HG03135 (cell line): ENCODE data around the gene FRAS1.
"Not testable (repeated sequence)": the region's sequence is repeated elsewhere in the genome, so short reads cannot be mapped to it uniquely, and the experiment has no call there.

Experiments
- ATAC-seq: cut with Tn5 transposase; IDR thresholded peaks from one replicate; pipeline ENCODE4 v1.9.1; 2021; ENCODE audit warnings: mild to moderate bottlenecking, moderate library complexity; ENCODE audit not compliant: unreplicated experiment

Gene FRAS1

DNA sequence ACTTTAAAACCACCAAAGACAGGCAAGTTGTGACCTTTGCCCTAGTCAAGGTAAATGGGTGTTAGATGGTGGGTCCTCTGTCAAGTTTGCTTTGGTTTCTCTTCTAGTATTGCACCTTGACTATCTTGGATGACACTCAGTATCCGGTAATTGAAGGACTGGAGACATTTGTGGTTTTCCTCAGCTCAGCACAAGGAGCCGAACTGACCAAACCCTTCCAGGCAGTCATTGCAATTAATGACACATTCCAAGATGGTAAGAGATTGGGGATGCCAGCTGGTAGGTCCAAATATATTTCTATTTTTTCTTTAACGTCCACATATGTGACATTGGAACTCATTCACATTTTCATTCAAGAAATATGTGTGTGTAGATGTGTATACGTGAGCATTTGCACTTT is 425.2 kb downstream of the FRAS1 start:
- no peak for ATAC-seq

DNA sequence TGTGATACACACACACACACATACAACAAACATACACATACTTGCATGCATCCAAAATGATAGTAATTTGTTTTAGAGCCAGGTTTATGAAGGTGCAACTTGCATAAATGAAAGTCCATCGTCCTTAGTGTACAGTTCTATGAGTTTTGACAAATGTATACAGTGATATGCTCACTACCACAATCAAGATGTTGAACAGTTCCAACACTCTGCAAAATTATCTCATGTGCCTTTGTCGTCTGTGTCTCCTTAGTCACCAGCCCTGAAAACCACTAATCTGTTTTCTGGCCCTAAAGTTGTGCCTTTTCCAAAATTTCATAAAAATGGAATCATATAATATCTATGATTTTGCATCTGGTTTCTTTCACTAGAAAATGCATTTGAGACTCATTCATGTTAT is 426.7 kb downstream of the FRAS1 start:
- no peak for ATAC-seq

DNA sequence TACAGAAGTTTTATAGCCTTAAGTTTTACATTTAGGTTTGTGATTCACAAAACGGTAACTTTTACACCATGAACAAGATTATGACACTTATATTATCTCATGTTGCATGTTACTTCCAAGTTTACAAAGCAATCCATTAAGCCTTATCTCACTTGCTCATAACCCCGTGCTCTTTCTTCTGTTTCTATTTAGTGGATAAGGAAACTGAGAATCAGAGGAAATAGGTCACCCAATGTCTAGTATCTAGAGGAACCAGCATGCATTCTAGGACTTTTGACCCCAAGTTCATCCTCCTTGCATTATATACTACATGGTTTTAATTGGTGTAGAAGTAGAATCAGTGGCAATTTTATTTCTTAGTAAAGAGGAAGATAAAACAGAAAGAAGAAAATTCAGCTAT is 427.5 kb downstream of the FRAS1 start:
- ATAC-seq: no peak

DNA sequence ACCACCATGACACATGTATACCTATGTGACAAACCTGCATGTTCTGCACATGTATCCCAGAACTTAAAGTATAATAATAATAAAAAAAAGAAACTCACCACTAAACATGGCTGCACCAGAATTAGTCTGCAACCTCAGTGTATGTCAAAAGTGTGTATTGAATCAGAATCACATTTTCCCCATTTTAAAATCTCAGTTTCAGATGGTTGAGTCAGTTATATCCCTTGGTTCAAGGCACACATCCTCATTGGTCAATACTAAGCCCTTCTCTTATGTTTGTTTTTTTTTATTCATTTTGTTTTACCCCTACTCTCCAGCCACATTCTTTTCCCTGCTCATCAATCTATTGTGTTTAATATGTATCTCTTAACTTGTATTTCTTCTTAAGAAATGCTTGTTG is 436.6 kb downstream of the FRAS1 start:
- no peak for ATAC-seq

DNA sequence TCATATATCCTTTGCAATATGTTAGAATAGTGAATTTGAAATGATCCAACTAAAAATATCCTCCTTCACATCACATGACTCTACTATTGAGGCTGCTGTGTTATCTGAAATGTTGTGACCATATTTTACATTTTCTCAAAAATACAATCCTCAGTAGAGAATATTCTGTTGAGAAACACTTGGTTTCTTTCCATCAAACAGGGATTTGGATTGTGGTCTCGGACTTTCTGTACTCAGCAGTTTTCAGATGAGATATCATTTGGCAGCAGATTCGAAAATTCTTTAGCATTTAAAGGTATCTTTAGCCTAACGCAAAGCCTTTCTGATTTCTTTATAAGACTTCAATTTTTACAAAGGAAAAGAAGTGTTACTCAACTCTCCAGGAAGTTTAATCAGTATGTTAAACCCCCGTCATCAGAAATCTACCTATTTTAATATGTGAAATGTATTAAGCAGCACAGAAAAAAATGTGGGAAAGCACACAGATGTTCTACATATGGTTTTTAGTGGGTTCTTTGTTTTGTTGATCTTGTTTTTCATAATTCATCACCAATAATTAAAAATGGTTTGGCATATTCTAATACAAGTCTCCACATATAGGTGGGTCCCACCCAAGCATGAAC is 439.0 kb downstream of the FRAS1 start:
- ATAC-seq: no peak

DNA sequence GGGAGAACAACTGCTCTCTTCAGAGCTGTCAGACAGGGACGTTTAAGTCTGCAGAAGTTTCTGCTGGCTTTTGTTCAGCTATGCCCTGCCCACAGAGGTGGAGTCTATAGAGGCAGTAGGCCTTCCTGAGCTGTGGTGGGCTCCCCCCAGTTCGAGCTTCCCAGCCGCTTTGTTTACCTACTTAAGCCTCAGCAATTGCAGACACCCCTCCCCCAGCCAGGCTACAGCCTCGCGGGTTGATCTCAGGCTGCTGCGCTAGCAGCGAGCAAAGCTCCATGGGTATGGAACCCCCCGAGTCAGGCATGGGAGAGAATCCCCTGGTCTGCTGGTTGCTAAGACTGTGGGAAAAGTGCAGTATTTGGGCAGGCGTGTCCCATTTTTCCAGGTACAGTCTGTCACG is 449.1 kb downstream of the FRAS1 start:
- ATAC-seq: not testable (repeated sequence)

DNA sequence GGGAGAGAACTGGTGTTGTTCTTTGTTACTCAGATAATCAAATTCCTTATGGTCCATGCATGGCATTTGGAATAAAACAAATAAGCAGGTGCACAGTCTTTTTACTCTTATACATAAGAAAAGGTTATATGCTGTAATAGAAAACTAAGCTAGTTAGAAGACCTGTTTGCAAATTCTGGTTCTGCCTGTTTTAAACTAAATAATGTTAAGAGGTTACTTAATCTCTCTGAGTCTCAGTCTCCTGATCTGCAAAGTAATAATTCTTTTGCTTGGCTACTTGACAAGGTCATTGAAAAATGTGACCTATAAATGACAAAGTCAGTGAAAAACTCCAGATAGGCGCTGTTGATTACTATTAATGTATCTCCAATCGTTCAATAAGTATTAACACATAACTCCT is 451.9 kb downstream of the FRAS1 start:
- no peak for ATAC-seq

DNA sequence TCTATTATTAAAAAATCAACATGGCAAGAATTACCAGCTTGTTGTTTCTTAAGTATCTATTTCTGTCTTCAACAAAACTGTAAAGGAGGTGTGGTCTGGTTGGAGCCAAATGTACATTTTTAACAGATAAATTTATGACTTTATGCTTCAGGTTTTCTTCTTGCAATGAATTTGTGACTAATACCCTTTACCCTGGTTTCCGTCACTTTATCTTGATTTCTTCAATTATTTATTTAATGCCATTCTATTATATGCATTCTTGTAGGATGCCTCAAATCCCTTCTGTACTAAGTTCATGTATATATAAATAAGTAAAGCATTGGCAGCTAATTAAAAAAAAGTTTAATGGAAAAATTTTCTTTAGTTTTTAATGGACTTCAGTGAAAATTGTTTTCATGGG is 453.0 kb downstream of the FRAS1 start:
- no peak for ATAC-seq

DNA sequence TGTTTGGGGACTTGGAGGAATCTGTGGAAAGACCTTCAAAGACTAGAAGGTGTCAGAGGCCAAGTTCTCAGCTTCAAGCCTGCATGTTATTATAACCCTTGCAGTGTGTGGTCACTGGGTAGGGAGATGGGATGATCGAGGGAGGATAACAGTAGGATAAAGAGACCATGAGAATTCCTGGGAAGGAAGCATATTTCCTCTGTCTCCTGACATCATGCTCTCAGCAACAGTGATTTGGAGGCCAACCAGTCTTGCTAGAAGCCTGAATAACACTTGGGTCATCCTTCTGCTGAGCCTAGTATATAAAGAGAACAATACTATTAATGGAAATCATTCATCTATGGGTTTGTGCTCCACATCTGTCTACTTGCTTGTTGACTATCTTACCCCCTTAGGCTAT is 453.6 kb downstream of the FRAS1 start:
- no peak for ATAC-seq

DNA sequence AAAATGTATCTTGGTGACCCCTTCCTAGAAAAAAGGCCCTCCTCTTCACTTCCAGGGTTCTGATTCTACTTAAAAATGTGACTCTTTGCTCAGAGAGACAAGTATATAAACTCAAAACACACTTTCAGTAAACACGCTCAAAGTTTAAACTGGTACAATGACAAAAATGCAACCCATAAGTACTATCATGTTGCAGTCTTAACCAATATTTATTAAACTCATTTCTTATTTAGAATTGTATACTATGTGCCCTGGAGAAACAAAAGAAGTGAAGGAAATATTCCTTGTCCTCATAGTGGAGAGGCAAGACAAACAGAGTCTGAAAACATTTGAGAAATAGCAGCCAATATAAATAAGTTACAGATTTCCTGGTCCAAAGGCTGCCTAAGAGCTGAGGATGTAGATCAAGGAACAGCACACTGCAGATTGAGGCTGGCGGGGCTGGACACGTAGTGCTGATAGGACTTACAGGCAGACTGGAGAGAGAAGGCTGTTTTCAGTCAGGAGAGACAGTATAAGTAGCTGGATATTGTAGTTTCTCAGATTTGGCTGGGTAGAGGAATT is 455.3 kb downstream of the FRAS1 start:
- ATAC-seq: no peak

DNA sequence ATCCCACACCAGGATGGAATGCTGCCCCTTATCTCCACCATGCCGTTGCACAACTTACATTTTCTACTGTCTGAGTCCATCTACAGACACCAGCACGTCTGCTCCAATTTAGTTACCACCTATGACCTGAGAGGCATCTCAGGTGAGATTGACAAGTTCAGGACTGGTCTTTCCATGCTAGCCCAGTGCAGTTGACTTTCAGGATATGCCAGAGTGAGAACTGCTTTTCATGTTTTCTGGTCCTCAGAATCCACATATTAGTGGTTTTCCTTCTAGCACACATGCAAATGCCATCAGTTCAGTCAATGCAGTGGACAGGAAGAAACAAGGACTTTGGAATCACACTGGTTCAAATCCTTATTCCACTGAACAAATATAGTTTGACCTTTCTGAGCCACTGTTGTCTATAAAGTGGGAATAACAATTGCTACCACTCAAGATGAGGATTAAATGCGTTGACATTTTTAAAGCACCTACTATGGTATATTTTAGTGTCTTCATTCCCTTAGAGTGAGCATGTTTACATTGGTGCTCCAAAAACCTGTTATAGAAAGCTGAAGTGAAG is 456.4 kb downstream of the FRAS1 start:
- no peak for ATAC-seq

DNA sequence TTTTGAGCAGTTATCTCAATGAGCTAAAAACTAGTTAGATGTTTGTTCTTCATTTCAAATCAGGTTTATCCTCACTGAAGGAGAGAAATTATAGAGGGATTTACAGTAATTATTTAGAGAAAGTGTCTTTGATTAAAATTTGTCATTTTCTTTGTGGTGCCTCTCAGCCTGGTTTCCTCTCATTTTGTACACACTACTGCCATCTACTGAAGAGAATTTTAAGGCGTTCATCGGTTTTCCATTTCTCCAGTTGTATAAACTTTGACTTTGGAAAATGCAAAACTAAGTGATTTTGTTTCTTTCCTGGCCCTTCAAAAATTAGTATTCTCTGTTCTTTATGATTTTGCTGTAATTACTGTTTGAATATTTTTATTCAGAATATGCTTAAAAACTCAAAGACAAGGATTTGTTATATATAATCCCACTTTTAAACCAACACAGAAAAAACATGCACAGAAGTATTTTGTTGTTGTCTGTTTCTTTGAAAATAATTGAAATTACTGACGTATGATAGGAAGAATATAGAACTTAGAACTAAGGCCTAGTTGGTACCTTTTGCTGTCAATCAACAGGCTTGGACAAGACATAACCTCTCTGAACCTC is 460.0 kb downstream of the FRAS1 start:
- no peak for ATAC-seq

DNA sequence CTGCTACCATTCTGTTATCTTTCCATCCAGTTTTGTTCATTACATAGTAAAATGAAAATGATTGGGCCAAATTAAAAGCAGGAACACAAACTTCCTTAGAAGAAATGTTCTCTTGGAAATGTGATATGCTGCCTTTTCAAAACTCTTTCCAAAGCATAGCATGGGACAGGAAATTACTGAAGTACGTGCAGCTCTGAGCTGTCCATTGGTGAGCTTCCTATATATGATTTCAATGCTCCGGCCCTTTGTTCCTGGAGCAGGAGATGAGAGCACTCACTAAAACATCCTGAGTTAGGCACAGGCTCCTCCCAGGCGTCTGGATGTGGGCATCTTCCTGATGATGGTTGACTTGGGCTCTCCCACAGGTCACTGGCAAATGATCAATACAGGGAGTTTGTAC is 461.4 kb downstream of the FRAS1 start:
- ATAC-seq: no peak

DNA sequence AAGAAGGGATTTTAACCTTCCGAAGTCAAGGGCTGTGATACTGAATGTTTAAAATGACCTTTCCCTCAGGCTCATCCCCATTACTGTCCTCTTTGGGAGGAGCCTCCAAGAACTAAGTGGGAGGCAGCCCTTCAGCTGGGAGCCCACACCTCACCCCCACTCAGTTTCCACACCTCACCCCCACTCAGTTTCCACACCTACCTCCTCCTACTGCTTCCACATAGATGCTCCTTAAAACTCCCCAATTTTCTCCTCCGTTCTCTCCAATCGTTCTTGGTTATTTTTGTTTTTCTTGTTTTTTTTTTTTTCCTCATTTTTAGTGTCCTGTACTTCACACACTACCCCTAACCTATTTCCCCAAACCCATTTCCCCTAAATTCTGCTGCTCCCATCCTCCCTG is 462.8 kb downstream of the FRAS1 start:
- ATAC-seq: no peak

DNA sequence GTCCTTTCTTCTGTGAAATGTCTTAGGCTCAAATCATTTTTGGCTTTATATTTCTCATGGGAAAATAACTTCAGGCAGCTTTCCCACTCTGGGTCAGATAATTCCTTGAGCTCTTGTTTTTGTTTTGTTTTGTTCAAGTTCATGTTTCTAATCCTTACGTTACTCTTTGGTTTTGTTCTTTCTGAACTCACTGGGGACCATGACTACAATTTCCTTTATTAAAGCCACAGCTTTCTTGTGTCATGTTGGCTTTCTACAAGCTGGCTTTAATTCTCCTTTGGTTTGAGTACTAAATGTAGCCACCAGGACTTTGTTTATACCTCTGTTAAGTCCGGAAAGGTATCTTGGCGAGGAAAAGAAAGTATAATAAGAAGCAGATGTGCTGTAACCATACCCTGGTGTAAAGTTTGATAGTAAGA is 463.7 kb downstream of the FRAS1 start:
- no peak for ATAC-seq

DNA sequence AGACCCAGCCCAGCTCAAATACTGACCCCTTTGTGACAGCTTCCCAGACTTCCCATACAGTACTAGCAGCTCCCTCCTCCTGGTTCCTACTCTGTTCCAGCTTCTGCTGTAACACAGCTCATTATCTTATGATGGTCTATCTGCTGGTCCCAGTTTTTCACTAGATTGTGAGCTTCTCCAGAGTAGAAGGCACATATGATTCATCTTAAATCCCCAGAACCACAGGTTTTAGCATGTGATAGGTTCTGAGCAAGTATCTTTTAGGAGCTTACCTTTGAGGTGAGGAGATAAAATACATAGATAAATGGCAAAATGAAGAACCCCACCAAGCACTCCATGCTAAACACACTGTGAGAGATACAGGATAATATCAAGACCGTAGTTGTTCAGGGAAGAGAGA is 466.9 kb downstream of the FRAS1 start:
- ATAC-seq: no peak

DNA sequence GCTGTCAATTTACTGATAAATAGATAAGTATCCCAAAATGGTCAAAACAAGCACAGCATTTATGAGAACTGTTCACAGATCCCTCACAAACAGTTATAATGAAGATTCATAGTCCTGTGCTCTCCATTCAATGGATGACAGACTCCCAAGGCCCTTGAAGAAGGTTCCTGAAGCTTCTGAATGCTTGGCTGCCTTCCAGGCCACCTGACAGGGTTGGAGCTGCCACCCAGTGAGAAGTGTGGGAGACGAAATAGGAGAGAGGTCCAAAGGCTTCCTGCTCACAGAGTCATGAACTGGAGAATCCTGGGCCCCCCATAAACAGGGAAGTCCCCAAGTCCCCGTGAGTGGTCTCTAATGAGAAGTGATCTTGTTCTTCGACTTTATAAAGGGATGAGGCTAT is 468.4 kb downstream of the FRAS1 start:
- ATAC-seq: no peak

DNA sequence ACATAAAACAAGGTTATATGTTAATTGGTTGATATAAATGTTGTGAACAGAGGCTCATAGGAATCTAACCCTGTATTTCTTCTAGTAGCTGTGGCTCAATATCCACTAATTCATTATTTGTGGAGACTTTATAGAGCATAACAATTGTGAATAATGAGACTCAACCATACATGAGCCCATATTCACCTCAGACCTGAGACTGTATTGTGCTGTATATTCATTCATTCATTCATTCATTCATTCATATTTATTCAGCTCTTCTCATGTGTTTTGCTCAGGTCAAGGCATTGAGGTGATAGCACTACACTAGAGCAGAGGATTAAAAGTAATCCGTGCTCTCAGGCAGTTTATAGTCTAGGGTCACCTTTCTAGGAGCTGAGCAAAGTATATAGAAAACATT is 470.0 kb downstream of the FRAS1 start:
- no peak for ATAC-seq

DNA sequence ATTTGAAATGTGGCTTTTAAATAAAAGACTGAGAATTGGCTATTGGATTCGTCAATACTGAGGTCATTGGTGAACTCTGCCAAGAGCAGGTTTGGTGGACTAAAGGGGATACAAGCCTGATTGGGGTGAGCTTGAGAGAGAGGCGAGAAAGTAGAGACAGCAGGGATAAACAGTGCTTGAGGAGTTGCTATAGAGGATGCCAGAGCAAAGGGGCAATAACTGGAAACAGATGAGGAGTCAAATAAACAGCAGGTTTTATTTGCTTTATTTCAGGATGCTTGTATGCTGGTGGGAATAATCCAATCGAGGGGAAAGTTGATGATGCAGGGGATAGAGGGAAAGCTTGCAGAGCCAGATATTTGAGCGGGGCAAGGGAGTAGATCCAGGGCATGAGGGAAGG is 470.4 kb downstream of the FRAS1 start:
- no peak for ATAC-seq

DNA sequence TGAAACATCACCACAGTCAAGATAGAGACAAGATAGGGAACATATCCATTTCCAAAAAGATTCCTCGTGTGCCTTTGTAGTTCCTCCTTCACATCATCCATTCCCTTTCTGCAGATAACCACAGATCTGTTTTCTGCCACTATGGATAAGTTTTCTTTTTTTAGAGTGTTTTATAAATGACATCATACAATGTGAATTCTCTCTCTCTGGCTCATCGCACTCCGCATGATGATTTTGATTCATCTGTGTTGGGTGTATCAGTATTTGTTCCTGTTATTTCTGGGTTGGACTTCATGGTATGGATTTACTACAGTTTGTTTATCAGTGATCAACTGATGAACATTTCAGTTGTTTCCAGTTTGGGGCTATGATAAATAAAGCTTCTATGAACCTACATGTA is 471.2 kb downstream of the FRAS1 start:
- no peak for ATAC-seq

DNA sequence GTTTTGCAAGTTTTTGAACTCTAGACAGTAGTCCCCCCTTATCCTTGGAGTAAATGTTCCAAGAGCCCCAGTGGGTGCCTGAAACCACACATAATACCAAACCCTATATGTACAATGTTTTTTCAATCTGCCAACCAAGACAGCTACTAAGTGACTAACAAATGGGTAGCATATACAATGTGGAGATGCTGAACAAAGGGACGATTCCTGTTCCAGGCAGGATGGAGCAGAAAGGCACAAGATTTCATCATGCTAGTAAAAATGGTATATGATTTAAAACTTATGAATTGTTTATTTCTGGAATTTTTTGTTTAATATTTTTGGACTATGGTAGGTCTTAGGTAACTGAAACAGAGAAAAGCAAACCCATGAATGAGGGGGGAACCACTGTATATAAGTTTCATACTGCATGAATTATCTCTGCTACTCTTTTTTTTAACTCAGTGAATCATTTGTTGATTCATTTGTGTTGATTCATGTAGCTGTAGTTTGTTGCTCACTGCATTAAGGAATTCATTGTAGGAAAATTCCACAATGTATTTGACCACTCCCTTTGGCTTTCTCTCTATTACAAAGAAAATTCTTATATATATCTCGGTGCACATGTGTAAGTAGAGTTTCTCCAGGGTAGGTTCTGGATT is 472.6 kb downstream of the FRAS1 start:
- no peak for ATAC-seq

DNA sequence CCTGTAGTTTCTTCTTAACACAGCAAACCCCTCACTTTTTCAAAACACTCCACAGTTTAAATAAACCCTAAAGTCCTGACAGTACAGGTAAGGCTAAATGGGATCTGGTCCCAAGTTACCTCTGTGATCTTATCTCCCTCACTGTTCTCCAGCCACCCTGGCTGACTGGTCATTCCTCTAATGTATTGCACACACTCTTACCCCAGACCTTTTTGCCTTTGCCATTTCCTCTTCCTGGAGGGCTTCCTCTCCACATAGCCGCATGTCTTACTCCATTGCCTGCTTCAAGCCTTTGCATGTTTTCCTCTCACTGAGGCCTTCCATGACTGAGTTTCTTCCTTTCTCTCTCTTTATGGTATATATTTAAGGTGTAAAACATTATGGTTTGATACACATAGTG is 474.9 kb downstream of the FRAS1 start:
- ATAC-seq: no peak
